Fibroblast of lung (primary cell): ENCODE measurements around the gene MFSD2A.

Experiments
- EZH2 ChIP-seq: IDR thresholded peaks from 2 replicates; pipeline ENCODE4 v1.5.1; 2012; ENCODE audit warnings: low read length, control low read depth, mild to moderate bottlenecking; ENCODE audit errors: missing control alignments
- TF ChIP-seq, protein P1 (sequence below), 2 donors: IDR thresholded peaks in 1 of 2; conservative IDR thresholded peaks in 1 of 2; 1 replicate in 1 of 2; 2 replicates in 1 of 2; pipeline ENCODE4 v1.5.1; 2011 to 2012; ENCODE audit warnings: low read length in 2 of 2, control low read depth in 1 of 2, inconsistent platforms in 1 of 2, low read depth in 1 of 2, mild to moderate bottlenecking in 1 of 2

DNA sequence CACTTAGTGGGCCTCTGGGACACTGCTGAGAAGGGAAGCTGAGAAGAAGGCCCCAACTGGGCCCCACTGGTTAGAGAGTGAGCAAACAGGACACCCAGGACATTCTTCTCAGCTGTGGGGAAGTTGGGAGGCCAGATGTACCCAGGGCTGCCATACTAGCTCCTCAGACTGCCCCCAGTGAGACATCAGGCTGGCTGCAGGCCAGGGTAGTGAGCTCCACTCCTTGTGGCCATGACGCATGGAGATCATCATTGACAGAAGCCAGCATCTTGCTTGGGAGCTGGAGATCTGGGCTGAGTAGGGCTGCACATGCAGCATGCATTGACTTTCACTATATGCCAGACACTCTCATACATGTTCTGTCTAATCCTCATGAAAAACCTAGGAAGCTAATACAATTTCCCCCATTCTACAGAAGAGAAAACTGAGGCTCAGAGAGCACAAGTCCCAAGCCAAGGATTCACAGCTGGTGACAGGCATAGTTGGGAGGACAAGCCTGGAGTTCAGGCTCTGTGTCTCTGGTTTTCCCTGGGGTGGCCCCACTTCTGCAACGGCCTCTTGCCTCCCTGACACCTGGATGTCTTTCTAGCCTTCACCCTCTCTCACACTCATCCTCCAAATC is 29.1 kb upstream of the MFSD2A start:
- TF ChIP-seq, protein P1, sequence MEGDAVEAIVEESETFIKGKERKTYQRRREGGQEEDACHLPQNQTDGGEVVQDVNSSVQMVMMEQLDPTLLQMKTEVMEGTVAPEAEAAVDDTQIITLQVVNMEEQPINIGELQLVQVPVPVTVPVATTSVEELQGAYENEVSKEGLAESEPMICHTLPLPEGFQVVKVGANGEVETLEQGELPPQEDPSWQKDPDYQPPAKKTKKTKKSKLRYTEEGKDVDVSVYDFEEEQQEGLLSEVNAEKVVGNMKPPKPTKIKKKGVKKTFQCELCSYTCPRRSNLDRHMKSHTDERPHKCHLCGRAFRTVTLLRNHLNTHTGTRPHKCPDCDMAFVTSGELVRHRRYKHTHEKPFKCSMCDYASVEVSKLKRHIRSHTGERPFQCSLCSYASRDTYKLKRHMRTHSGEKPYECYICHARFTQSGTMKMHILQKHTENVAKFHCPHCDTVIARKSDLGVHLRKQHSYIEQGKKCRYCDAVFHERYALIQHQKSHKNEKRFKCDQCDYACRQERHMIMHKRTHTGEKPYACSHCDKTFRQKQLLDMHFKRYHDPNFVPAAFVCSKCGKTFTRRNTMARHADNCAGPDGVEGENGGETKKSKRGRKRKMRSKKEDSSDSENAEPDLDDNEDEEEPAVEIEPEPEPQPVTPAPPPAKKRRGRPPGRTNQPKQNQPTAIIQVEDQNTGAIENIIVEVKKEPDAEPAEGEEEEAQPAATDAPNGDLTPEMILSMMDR (conservative IDR thresholded peaks at IDR 0.05 in 1 of 2, IDR thresholded peaks at IDR 0.05 in 1 of 2; ENCODE audit: low read depth in 1 of 2, low read length in 2 of 2) = no peak
- TF ChIP-seq EZH2 = no peak
